Fibroblast of lung (primary cell): ENCODE data around the gene TEX29. TPM values are rescaled to one million over a fixed set of nuclear protein-coding genes. Genes with fewer than 3 reads are reported as not detected.
A peak's percentile ranks its signal among the peaks of the same experiment; 100 is the strongest.

Source experiments
- DNase-seq, 2 donors: peaks; one replicate each; pipeline versions ENCODE4 v3.0.0 to v3.0.0-alpha.2; 2010; ENCODE audit warnings: low read depth in 2 of 2
- H2AFZ ChIP-seq: 2 replicates; pipeline ENCODE4 v1.5.1; 2012; ENCODE audit warnings: low read length, control low read depth, inconsistent platforms
- H3K27ac ChIP-seq: 2 replicates; pipeline ENCODE4 v1.5.1; 2011; ENCODE audit warnings: low read length, control low read depth; ENCODE audit not compliant: insufficient read depth
- H3K27me3 ChIP-seq: 2 replicates; pipeline ENCODE4 v1.5.1; 2011; ENCODE audit warnings: mild to moderate bottlenecking, low read length; ENCODE audit not compliant: control insufficient read depth, insufficient read depth
- H3K36me3 ChIP-seq: 2 replicates; pipeline ENCODE4 v1.5.1; 2011; ENCODE audit warnings: low read length; ENCODE audit not compliant: control insufficient read depth, insufficient read depth
- H3K4me1 ChIP-seq: 2 replicates; pipeline ENCODE4 v1.5.1; 2011; ENCODE audit warnings: low read length; ENCODE audit not compliant: control insufficient read depth, insufficient read depth; ENCODE audit errors: extremely low read depth
- H3K4me2 ChIP-seq: 2 replicates; pipeline ENCODE4 v1.5.1; 2011; ENCODE audit warnings: low read length, control low read depth; ENCODE audit not compliant: insufficient read depth; ENCODE audit errors: extremely low read depth
- H3K4me3 ChIP-seq, 4 experiments: fragments of 200-600 bp in 1 of 4; sonication (generic) in 1 of 4; replicated peaks in 1 of 4; 2 replicates each; pipeline ENCODE4 v1.5.1; 2011 to 2016; ENCODE audit warnings: low read length in 4 of 4, low read depth in 3 of 4, mild to moderate bottlenecking in 3 of 4, control low read depth in 2 of 4, inconsistent platforms in 1 of 4, mixed read lengths in 1 of 4; ENCODE audit not compliant: insufficient read depth in 1 of 4; ENCODE audit errors: control extremely low read depth in 1 of 4
- H3K79me2 ChIP-seq: 2 replicates; pipeline ENCODE4 v1.5.1; 2012; ENCODE audit warnings: mild to moderate bottlenecking, low read length, inconsistent platforms; ENCODE audit not compliant: control insufficient read depth, insufficient read depth
- H3K9ac ChIP-seq: 2 replicates; pipeline ENCODE4 v1.5.1; 2011; ENCODE audit warnings: mild to moderate bottlenecking, low read length, control low read depth; ENCODE audit not compliant: insufficient read depth
- H3K9me3 ChIP-seq: 2 replicates; pipeline ENCODE4 v1.5.1; 2012; ENCODE audit warnings: low read depth, low read length; ENCODE audit not compliant: control insufficient read depth, insufficient read depth
- H4K20me1 ChIP-seq: 2 replicates; pipeline ENCODE4 v1.5.1; 2011; ENCODE audit warnings: low read length; ENCODE audit not compliant: control insufficient read depth, insufficient read depth; ENCODE audit errors: extremely low read depth
- EZH2 ChIP-seq: IDR thresholded peaks from 2 replicates; pipeline ENCODE4 v1.5.1; 2012; ENCODE audit warnings: low read length, control low read depth, mild to moderate bottlenecking; ENCODE audit errors: missing control alignments
- polyA plus RNA-seq, 2 donors: library from polyadenylated mRNA; depleted of rRNA in 1 of 2; stranded (reverse) in 1 of 2; unstranded in 1 of 2; fragments of >200 nt; gene quantifications; 2 replicates each; pipeline ENCODE4 v1.2.1, GENCODE V29; 2011 to 2012; ENCODE audit warnings: missing spikeins in 1 of 2
- total RNA-seq: library from RNA; depleted of rRNA; stranded (reverse); fragments of >200 nt; gene quantifications from 2 replicates; pipeline ENCODE4 v1.2.1, GENCODE V29; 2014
- TF ChIP-seq, protein P1 (sequence below), 2 donors: IDR thresholded peaks in 1 of 2; conservative IDR thresholded peaks in 1 of 2; 1 replicate in 1 of 2; 2 replicates in 1 of 2; pipeline ENCODE4 v1.5.1; 2011 to 2012; ENCODE audit warnings: low read length in 2 of 2, control low read depth in 1 of 2, inconsistent platforms in 1 of 2, low read depth in 1 of 2, mild to moderate bottlenecking in 1 of 2

TEX29 gene
- total and polyA plus RNA-seq, 2 donors (not counting 1 experiment from before 2014, with no cell fraction given) = 0.66 to 1.7 TPM

DNA sequence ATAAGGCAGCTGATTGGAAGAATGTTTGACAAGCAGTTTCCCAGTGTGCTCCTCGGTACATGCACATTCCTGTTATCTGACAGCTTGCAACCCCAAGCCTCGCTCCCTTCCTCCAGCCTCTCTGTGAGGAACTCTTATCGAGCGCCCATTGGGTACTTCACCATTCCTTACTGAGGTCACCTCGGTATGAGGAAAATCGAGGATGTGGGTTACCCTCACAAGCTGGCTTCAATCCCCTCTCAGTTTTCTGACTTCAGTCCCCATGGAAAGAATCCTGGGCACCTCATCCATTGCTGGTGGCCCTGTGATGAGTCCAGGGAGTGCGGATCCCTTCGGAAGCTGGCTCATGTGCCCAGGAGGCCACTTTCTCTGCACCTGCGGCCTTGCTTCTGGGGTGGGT is 17.3 kb downstream of the TEX29 start:
- Histone ChIP-seq H3K4me1 (peaks cover 4% of the 10 kb centered on the region), H3K36me3 (no peaks in the 10 kb centered on the region), H3K79me2 (no peaks in the 10 kb centered on the region), H3K9me3 (no peaks in the 10 kb centered on the region), H4K20me1 (no peaks in the 10 kb centered on the region), H3K27ac (peak overlapping the region; percentile 60), H3K9ac (no peak overlapping the region), H3K27me3 (no peaks in the 10 kb centered on the region), H3K4me3 (no peak overlapping the region), H2AFZ (no peak overlapping the region), H3K4me2 (no peak overlapping the region)
- TF ChIP-seq, protein P1, sequence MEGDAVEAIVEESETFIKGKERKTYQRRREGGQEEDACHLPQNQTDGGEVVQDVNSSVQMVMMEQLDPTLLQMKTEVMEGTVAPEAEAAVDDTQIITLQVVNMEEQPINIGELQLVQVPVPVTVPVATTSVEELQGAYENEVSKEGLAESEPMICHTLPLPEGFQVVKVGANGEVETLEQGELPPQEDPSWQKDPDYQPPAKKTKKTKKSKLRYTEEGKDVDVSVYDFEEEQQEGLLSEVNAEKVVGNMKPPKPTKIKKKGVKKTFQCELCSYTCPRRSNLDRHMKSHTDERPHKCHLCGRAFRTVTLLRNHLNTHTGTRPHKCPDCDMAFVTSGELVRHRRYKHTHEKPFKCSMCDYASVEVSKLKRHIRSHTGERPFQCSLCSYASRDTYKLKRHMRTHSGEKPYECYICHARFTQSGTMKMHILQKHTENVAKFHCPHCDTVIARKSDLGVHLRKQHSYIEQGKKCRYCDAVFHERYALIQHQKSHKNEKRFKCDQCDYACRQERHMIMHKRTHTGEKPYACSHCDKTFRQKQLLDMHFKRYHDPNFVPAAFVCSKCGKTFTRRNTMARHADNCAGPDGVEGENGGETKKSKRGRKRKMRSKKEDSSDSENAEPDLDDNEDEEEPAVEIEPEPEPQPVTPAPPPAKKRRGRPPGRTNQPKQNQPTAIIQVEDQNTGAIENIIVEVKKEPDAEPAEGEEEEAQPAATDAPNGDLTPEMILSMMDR (conservative IDR thresholded peaks at IDR 0.05 in 1 of 2, IDR thresholded peaks at IDR 0.05 in 1 of 2; ENCODE audit: low read depth in 1 of 2, low read length in 2 of 2) = no peak
- no peak for TF ChIP-seq EZH2
- peak in 1 of 2 donors; percentile 12 for DNase-seq

DNA sequence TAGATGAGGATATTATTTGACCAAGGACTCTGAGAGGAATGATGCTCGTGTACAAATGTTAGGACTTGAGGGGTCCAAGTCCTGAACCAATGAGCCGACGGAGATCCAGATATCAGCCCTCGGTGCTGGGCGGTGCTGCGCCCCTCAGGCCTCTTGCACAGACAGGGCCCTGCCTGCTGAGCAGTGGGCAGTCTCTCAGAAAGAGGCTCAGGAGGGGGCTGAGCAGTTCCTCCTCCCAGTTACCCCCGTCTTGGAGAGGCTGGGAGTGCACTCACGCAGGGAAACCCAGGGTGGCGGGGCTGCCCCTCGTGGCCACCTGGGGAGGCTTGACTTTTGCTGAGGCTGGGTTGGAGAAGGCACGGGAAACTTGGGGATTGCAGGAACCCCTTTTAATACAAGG is 18.4 kb downstream of the TEX29 start:
- DNase-seq = no peak
- Histone ChIP-seq H3K4me3 (no peak overlapping the region), H3K9me3 (no peaks in the 10 kb centered on the region), H3K36me3 (no peaks in the 10 kb centered on the region), H3K79me2 (no peaks in the 10 kb centered on the region), H2AFZ (no peak overlapping the region), H3K4me2 (no peak overlapping the region), H4K20me1 (no peaks in the 10 kb centered on the region), H3K9ac (no peak overlapping the region), H3K27me3 (no peaks in the 10 kb centered on the region), H3K4me1 (peaks cover 4% of the 10 kb centered on the region), H3K27ac (no peak overlapping the region)
- TF ChIP-seq, protein P1 (conservative IDR thresholded peaks at IDR 0.05 in 1 of 2, IDR thresholded peaks at IDR 0.05 in 1 of 2; ENCODE audit: low read depth in 1 of 2, low read length in 2 of 2) = no peak
- no peak for TF ChIP-seq EZH2

DNA sequence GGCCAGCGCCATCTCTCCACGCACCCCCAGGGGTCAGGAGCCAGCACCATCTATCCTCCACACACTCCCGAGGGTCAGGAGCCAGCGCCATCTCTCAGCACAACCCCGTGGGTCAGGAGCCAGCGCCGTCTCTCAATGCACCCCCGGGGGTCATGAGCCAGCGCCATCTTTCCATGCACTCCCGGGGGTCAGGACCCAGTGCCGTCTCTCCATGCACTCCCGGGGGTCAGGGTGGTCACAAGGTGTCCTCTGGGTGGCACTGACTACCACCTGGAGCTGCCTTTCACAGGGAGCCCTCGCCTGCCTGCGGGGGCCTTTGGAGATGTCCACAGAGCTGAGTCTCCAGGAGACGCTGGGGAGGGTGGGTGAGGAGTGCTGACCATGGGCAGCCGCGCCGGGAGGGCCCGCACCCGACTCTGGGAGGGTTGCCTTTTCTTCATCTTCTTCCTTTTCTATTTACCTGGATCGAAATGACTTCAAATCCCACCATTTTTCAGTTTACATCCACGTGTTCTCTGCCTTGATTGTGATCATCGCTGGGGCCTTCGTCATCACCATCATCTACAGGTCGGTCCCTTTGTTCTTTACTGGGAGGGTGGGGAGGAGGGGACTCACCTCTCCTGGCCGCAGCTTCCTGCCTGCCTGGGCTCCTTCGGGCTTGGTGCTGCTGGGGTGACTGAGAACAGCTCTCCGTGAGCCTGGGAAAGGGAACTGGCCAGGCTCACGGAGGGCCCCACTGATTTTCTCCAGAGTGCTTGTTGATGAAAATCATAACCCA is 19.1 kb downstream of the TEX29 start:
- no peak overlapping the region for H3K4me3 ChIP-seq

More for the DNA sequence above, 19.1 kb downstream of the TEX29 start:
- DNase-seq = no peak
- Histone ChIP-seq H3K9me3 (no peaks in the 10 kb centered on the region), H3K4me1 (peaks cover 4% of the 10 kb centered on the region), H3K27me3 (no peaks in the 10 kb centered on the region), H3K79me2 (no peaks in the 10 kb centered on the region), H3K9ac (no peak overlapping the region), H4K20me1 (no peaks in the 10 kb centered on the region), H3K27ac (no peak overlapping the region), H3K4me2 (no peak overlapping the region), H3K36me3 (no peaks in the 10 kb centered on the region), H2AFZ (no peak overlapping the region)
- TF ChIP-seq, protein P1 (conservative IDR thresholded peaks at IDR 0.05 in 1 of 2, IDR thresholded peaks at IDR 0.05 in 1 of 2; ENCODE audit: low read depth in 1 of 2, low read length in 2 of 2) = no peak
- no peak for TF ChIP-seq EZH2
